ENCODE results near the gene KIAA1755.

KIAA1755 gene

GRCh38 chr20:38208088-38208487, 52.4 kb downstream of the KIAA1755 start:
- in situ Hi-C loops (cut with HindIII; ENCODE audit: low sequenced_read_pairs) = no loop called here
- no peak for TF ChIP-seq CTCF (IDR thresholded peaks at IDR 0.05; ENCODE audit: low read depth, low read length)
- H3K4me3 ChIP-seq (ENCODE audit: low read depth, low read length) = no peak overlapping the region
- DNase-seq (ENCODE audit: low read depth, low spot score) = no peak

GRCh38 chr20:38207621-38208020, 52.9 kb downstream of the KIAA1755 start:
- no peak for DNase-seq (ENCODE audit: low read depth, low spot score)
- in situ Hi-C loops (cut with HindIII; ENCODE audit: low sequenced_read_pairs) = no loop called here
- TF ChIP-seq CTCF (IDR thresholded peaks at IDR 0.05; ENCODE audit: low read depth, low read length) = no peak
- H3K4me3 ChIP-seq (ENCODE audit: low read depth, low read length) = no peak overlapping the region

- TF ChIP-seq CTCF (IDR thresholded peaks at IDR 0.05; ENCODE audit: low read depth, low read length) = no peak
- in situ Hi-C loops (cut with HindIII; ENCODE audit: low sequenced_read_pairs) = no loop called here
- no peak overlapping the region for H3K4me3 ChIP-seq (ENCODE audit: low read depth, low read length)
- no peak for DNase-seq (ENCODE audit: low read depth, low spot score)
Observed at GRCh38 chr20:38205001-38205400, 55.5 kb downstream of the KIAA1755 start.

GRCh38 chr20:38203981-38204357, 56.6 kb downstream of the KIAA1755 start:
- no peak for DNase-seq (ENCODE audit: low read depth, low spot score)
- in situ Hi-C loops (cut with HindIII; ENCODE audit: low sequenced_read_pairs) = no loop called here
- no peak overlapping the region for H3K4me3 ChIP-seq (ENCODE audit: low read depth, low read length)
- no peak for TF ChIP-seq CTCF (IDR thresholded peaks at IDR 0.05; ENCODE audit: low read depth, low read length)

- no peak for TF ChIP-seq CTCF (IDR thresholded peaks at IDR 0.05; ENCODE audit: low read depth, low read length)
- H3K4me3 ChIP-seq (ENCODE audit: low read depth, low read length) = no peak overlapping the region
- in situ Hi-C loops (cut with HindIII; ENCODE audit: low sequenced_read_pairs) = no loop called here
- no peak for DNase-seq (ENCODE audit: low read depth, low spot score)
Observed at GRCh38 chr20:38203337-38203980, 57.1 kb downstream of the KIAA1755 start.

- in situ Hi-C loops (cut with HindIII; ENCODE audit: low sequenced_read_pairs) = no loop called here
- H3K4me3 ChIP-seq (ENCODE audit: low read depth, low read length) = no peak overlapping the region
- no peak for TF ChIP-seq CTCF (IDR thresholded peaks at IDR 0.05; ENCODE audit: low read depth, low read length)
- no peak for DNase-seq (ENCODE audit: low read depth, low spot score)
Observed at GRCh38 chr20:38202982-38203293, 57.6 kb downstream of the KIAA1755 start.

Measured in astrocyte of the spinal cord (primary cell).